ENCODE measurements around the gene ARSB.

Gene ARSB

DNA sequence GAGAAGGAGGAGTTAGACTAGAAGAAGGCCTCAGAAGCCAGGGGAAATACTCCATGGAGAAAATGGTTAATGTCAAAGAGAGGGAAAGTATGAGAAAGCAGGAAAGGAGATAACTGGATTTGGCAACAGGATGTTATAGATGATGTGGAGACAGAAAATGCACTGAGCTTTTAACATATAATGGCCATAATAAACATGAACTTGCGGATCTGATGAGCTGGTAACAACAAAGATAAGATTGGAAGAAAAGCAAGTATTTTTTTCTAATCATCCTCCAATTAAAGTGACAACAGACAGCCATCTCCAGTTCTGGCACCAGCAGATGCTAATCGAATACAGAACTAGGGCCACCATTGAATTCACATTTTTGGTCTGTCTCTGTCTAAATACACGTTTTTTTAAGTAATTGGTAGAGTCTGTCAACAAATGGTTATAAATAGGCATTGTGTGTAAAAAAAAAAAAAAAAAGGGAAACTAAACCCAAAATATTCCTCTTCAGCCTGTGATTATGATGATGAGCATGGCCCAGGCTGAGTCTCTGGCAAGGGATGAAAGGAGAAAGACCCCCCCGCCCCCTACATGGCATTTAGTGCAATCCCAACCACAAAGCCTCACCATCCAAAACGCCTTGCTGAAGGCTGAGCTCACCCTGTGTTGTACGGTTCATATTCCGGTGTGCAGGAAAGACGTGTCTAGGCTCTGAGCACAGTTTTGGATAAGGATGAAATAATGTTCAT is 187.0 kb downstream of the ARSB start:
- POLR2A ChIA-PET, result no interaction called here
- DNase-seq (ENCODE audit: low read depth, low spot score), result no peak
- no peak for TF ChIP-seq CTCF (IDR thresholded peaks at IDR 0.05; ENCODE audit: insufficient read depth, low read length, missing control alignments)
- CTCF ChIA-PET, result no interaction called here
- no peak overlapping the region for H3K4me3 ChIP-seq (ENCODE audit: low read depth, low read length)

DNA sequence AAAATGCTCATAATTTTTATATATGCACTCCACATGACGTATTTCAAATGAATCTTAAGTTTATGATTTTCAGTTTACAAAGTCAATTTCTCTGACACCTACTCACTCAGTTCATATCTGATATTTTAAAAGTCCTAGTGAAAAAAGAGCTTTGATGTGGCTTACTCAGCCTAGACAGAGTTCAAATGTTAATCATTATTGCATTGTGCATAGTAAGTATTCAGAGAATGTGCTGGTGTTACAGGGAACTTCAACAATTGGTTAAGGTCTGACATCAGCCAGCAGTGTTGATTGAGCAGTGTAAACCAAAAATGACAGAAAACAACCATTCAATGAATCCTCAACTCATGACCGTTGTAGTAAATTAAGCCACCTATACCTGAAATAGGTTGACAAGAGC is 189.4 kb downstream of the ARSB start:
- POLR2A ChIA-PET, result interaction anchor here (1.5 kb wide), 1 partner anchor 48 kb away, joined by 3 read pairs; no protein-coding TSS in a partner anchor
- no peak for DNase-seq (ENCODE audit: low read depth, low spot score)
- CTCF ChIA-PET, result interaction anchor here (1.0 to 1.1 kb wide), 2 partner anchors 18 to 170 kb away, joined by 3 to 5 read pairs; no protein-coding TSS in a partner anchor
- TF ChIP-seq CTCF (IDR thresholded peaks at IDR 0.05; ENCODE audit: insufficient read depth, low read length, missing control alignments), result no peak
- H3K4me3 ChIP-seq (ENCODE audit: low read depth, low read length), result no peak overlapping the region

- no peak for DNase-seq (ENCODE audit: low read depth, low spot score)
- H3K4me3 ChIP-seq (ENCODE audit: low read depth, low read length), result no peak overlapping the region
- CTCF ChIA-PET, result interaction anchor here (0.9 kb wide), 2 partner anchors 92 to 257 kb away, joined by 3 to 4 read pairs; no protein-coding TSS in a partner anchor
- no peak for TF ChIP-seq CTCF (IDR thresholded peaks at IDR 0.05; ENCODE audit: insufficient read depth, low read length, missing control alignments)
- POLR2A ChIA-PET, result interaction anchor here (1.5 kb wide), 1 partner anchor 47 kb away, joined by 3 read pairs; no protein-coding TSS in a partner anchor
Observed at GRCh38 chr5:78794693-78795215, 190.4 kb downstream of the ARSB start.

GRCh38 chr5:78793907-78794662 is 191.0 kb downstream of the ARSB start:
- no peak for DNase-seq (ENCODE audit: low read depth, low spot score)
- no peak for TF ChIP-seq CTCF (IDR thresholded peaks at IDR 0.05; ENCODE audit: insufficient read depth, low read length, missing control alignments)
- POLR2A ChIA-PET, result no interaction called here
- no peak overlapping the region for H3K4me3 ChIP-seq (ENCODE audit: low read depth, low read length)
- CTCF ChIA-PET, result interaction anchor here (0.9 kb wide), 1 partner anchor 92 kb away, joined by 4 read pairs; no protein-coding TSS in a partner anchor

DNA sequence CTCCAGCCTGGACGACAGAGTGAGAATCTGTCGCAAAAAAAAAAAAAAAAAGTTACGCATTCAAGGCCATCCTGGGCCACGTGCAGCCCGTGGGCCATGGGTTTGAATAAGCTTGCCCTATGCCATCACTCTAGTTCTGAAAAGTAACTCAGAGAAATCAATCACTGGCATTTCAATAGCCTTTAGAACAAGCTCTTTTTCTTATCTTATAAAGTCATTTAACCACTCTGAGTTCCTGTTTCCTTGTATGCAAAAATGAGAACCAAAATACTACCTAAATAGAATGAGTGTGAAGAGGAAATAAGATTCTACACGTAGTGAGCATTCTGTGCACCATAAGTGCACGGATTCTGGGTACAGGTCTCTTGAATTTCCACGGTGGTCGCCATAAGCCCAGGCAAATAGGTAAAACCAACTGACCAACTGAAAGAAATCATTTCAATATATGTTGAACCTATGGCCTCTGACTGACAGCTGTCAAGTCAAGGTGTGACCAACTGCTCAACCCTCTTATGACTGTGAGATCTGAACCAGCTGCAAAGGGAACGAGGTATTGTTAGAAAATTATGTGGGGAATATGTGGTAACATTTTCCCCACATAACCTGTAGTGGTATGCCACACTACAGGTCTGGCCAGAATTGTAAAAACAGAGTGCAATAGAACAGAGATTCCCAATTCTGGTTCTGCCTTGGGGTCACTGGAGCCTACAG is 192.6 kb downstream of the ARSB start:
- CTCF ChIA-PET, result interaction anchor here (1.0 to 1.4 kb wide), 2 partner anchors 25 to 255 kb away, joined by 3 read pairs; no protein-coding TSS in a partner anchor

More for the DNA sequence above, 192.6 kb downstream of the ARSB start:
- no peak overlapping the region for H3K4me3 ChIP-seq (ENCODE audit: low read depth, low read length)
- DNase-seq (ENCODE audit: low read depth, low spot score), result no peak
- TF ChIP-seq CTCF (IDR thresholded peaks at IDR 0.05; ENCODE audit: insufficient read depth, low read length, missing control alignments), result no peak
- POLR2A ChIA-PET, result no interaction called here

Data from AG04449 (cell line).